ENCODE data around the gene AQP6. TPM values are rescaled to one million over a fixed set of nuclear protein-coding genes. Genes with fewer than 3 reads are reported as not detected.

The AQP6 gene
- total RNA-seq, 4 donors from 2014 or later: not detected

- no peaks in the 10 kb centered on the region for H3K27me3 ChIP-seq
- H3K9me3 ChIP-seq: no peaks in the 10 kb centered on the region
- intact Hi-C loops (cut with DNase I): no loop called here
- H3K27ac ChIP-seq: no peak overlapping the region
- TF ChIP-seq POLR2A (IDR thresholded peaks at IDR 0.05) (no peak), CTCF (IDR thresholded peaks at IDR 0.05) (no peak)
- no peak overlapping the region for H3K4me3 ChIP-seq (replicated peaks in 1 of 3)
- H3K4me1 ChIP-seq: peaks cover 1 to 18% of the 10 kb centered on the region in 2 donors
- WGBS, 2 donors: 85 to 90% methylated on average over 17 to 21 of the region's 21 CpGs
- H3K36me3 ChIP-seq: no peaks in the 10 kb centered on the region
- no peak for DNase-seq
These were observed 18.5 kb upstream of the AQP6 start for GRCh38 chr12:49953961-49954846.

GRCh38 chr12:49954863-49955830, 17.6 kb upstream of the AQP6 start:
- 50 to 68% methylated on average over 21 to 46 of the region's 53 CpGs for whole genome bisulfite sequencing, 2 donors
- no peak for DNase-seq

GRCh38 chr12:49955899-49956662, 16.7 kb upstream of the AQP6 start:
- DNase-seq: no peak
- H3K4me1 ChIP-seq: peaks cover 14 to 36% of the 10 kb centered on the region in 2 donors
- peak overlapping the region in 1 of 3 donors; percentile 10 for H3K27ac ChIP-seq
- H3K27me3 ChIP-seq: no peaks in the 10 kb centered on the region
- no peaks in the 10 kb centered on the region for H3K36me3 ChIP-seq
- no peaks in the 10 kb centered on the region for H3K9me3 ChIP-seq
- TF ChIP-seq POLR2A (IDR thresholded peaks at IDR 0.05): no peak
- no peak for TF ChIP-seq CTCF (IDR thresholded peaks at IDR 0.05)
- 40 to 49% methylated on average over 13 of the region's 13 CpGs for WGBS, 2 donors
- no peak overlapping the region for H3K4me3 ChIP-seq (replicated peaks in 1 of 3)
- intact Hi-C loops (cut with DNase I): no loop called here

More at GRCh38 chr12:49954863-49955830, 17.6 kb upstream of the AQP6 start:
- TF ChIP-seq POLR2A (IDR thresholded peaks at IDR 0.05): no peak
- TF ChIP-seq CTCF (IDR thresholded peaks at IDR 0.05): no peak
- no peaks in the 10 kb centered on the region for H3K36me3 ChIP-seq
- intact Hi-C loops (cut with DNase I): no loop called here
- H3K4me1 ChIP-seq: peaks cover 9 to 28% of the 10 kb centered on the region in 2 donors
- no peaks in the 10 kb centered on the region for H3K9me3 ChIP-seq
- no peak overlapping the region for H3K27ac ChIP-seq
- no peaks in the 10 kb centered on the region for H3K27me3 ChIP-seq
- no peak overlapping the region for H3K4me3 ChIP-seq (replicated peaks in 1 of 3)

- peak overlapping the region in 1 of 3 donors; percentile 10 for H3K27ac ChIP-seq
- peaks cover 14 to 39% of the 10 kb centered on the region in 2 donors for H3K4me1 ChIP-seq
- DNase-seq: peak; percentile 59 to 69
- H3K4me3 ChIP-seq (replicated peaks in 1 of 3): no peak overlapping the region
- TF ChIP-seq CTCF (IDR thresholded peaks at IDR 0.05) (no peak), POLR2A (IDR thresholded peaks at IDR 0.05) (no peak)
- H3K36me3 ChIP-seq: no peaks in the 10 kb centered on the region
- 70% methylated on average over 6 of the region's 6 CpGs for WGBS, 2 donors
- H3K27me3 ChIP-seq: no peaks in the 10 kb centered on the region
- no peaks in the 10 kb centered on the region for H3K9me3 ChIP-seq
- intact Hi-C loops (cut with DNase I): no loop called here
These were observed 15.8 kb upstream of the AQP6 start for GRCh38 chr12:49956663-49957569.
